B cell (primary cell): ENCODE data around the gene KIF23. TPM values are rescaled to one million over a fixed set of nuclear protein-coding genes. Genes with fewer than 3 reads are reported as not detected.

Source experiments
- ATAC-seq: fragments of 200-7000 bp; cut with Tn5 transposase; one replicate; pipeline ENCODE4 v1.10.0; 2021; ENCODE audit warnings: low read depth, mild to moderate bottlenecking, moderate number of reproducible peaks, moderate library complexity
- CTCF ChIA-PET: fragments of 350-600 bp; sonication (Branson Sonifier 250); formaldehyde crosslinking; loops from one replicate; lab custom pipeline; 2021; ENCODE audit warnings: antibody characterized with exemption, inconsistent platforms; lab: Charles Lee
- POLR2A ChIA-PET: fragments of 350-600 bp; sonication (Branson Sonifier 250); formaldehyde crosslinking; loops from one replicate; lab custom pipeline; 2021; ENCODE audit warnings: antibody characterized with exemption; lab: Charles Lee
- DNase-seq: peaks from one replicate; pipeline ENCODE4 v3.0.0; 2013
- H2AFZ ChIP-seq: 2 replicates; pipeline ENCODE4 v1.6.1; 2012; ENCODE audit warnings: mild to moderate bottlenecking, low read depth, low read length; ENCODE audit not compliant: insufficient read depth, poor library complexity, severe bottlenecking
- H3K27ac ChIP-seq, 2 donors: 1 replicate in 1 of 2; 2 replicates in 1 of 2; pipeline ENCODE4 v1.5.1; 2012 to 2013; ENCODE audit warnings: low read length in 2 of 2, mild to moderate bottlenecking in 2 of 2, moderate library complexity in 1 of 2
- H3K27me3 ChIP-seq, 4 experiments: fragments of 200-600 bp in 1 of 4; sonication (generic) in 1 of 4; replicated peaks in 1 of 4; 1 replicate in 2 of 4; 2 replicates in 2 of 4; pipeline versions ENCODE4 v1.6.1 to v1.7.0; 2013 to 2016; ENCODE audit warnings: low read length in 3 of 4, mild to moderate bottlenecking in 2 of 4, mixed read lengths in 1 of 4, moderate library complexity in 1 of 4; ENCODE audit not compliant: insufficient read depth in 4 of 4, control insufficient read depth in 3 of 4; ENCODE audit errors: control extremely low read depth in 1 of 4
- H3K36me3 ChIP-seq, 2 experiments: replicated peaks in 1 of 2; 1 replicate in 1 of 2; 2 replicates in 1 of 2; pipeline versions ENCODE4 v1.6.1 to v1.7.1; 2013; ENCODE audit warnings: low read length in 1 of 2; ENCODE audit not compliant: insufficient read depth in 2 of 2, control insufficient read depth in 1 of 2; ENCODE audit errors: control extremely low read depth in 1 of 2, extremely low read depth in 1 of 2
- H3K4me1 ChIP-seq, 2 donors: fragments of 200-600 bp in 1 of 2; sonication (generic) in 1 of 2; 1 replicate in 1 of 2; 2 replicates in 1 of 2; pipeline versions ENCODE4 v1.5.1 to v1.6.1; 2013 to 2017; ENCODE audit warnings: low read length in 2 of 2; ENCODE audit not compliant: control insufficient read depth in 2 of 2, insufficient read depth in 2 of 2
- H3K4me2 ChIP-seq: replicated peaks from 2 replicates; pipeline ENCODE3; 2012; ENCODE audit warnings: mild to moderate bottlenecking, low read depth, low read length; ENCODE audit not compliant: poor library complexity, severe bottlenecking
- H3K4me3 ChIP-seq, 5 experiments: fragments of 200-600 bp in 1 of 5; sonication (generic) in 1 of 5; 1 replicate in 3 of 5; 2 replicates in 2 of 5; pipeline versions ENCODE4 v1.5.1 to v1.7.0; 2011 to 2016; ENCODE audit warnings: low read length in 4 of 5, mild to moderate bottlenecking in 4 of 5, low read depth in 2 of 5, control low read depth in 1 of 5, moderate library complexity in 1 of 5; ENCODE audit not compliant: insufficient read depth in 1 of 5; ENCODE audit errors: control extremely low read depth in 1 of 5, extremely low read depth in 1 of 5
- H3K79me2 ChIP-seq: fragments of 200-600 bp; sonication (generic); one replicate; pipeline ENCODE4 v1.6.0; 2016; ENCODE audit warnings: low read length; ENCODE audit not compliant: control insufficient read depth, insufficient read depth
- H3K9ac ChIP-seq: fragments of 200-600 bp; sonication (generic); 2 replicates; pipeline ENCODE4 v1.6.1; 2017; ENCODE audit warnings: mild to moderate bottlenecking, low read length, moderate library complexity
- H3K9me3 ChIP-seq, 3 donors: one replicate each; pipeline versions ENCODE4 v1.6.1 to v1.7.1; 2013; ENCODE audit warnings: low read length in 2 of 3; ENCODE audit not compliant: control insufficient read depth in 2 of 3, insufficient read depth in 1 of 3; ENCODE audit errors: control extremely low read depth in 1 of 3
- H4K20me1 ChIP-seq: 2 replicates; pipeline ENCODE4 v1.6.0; 2012; ENCODE audit warnings: mild to moderate bottlenecking, low read length; ENCODE audit not compliant: insufficient read depth, control insufficient read depth, poor library complexity, severe bottlenecking
- H3K27ac Mint-ChIP-seq: one replicate; pipeline ENCODE4 v1.8.0; 2021; ENCODE audit warnings: mixed read lengths
- H3K27me3 Mint-ChIP-seq: one replicate; pipeline ENCODE4 v1.8.0; 2021; ENCODE audit warnings: mixed read lengths
- H3K4me1 Mint-ChIP-seq: one replicate; pipeline ENCODE4 v1.8.0; 2021; ENCODE audit warnings: mixed read lengths
- H3K4me3 Mint-ChIP-seq: one replicate; pipeline ENCODE4 v1.8.0; 2021; ENCODE audit warnings: mixed read lengths
- H3K9me3 Mint-ChIP-seq: one replicate; pipeline ENCODE4 v1.8.0; 2022; ENCODE audit warnings: mixed read lengths; ENCODE audit not compliant: insufficient read depth
- CTCF ChIP-seq: fragments of 200-600 bp; IDR thresholded peaks from one replicate; pipeline ENCODE4 v1.8.0; 2022; ENCODE audit warnings: antibody characterized with exemption, mild to moderate bottlenecking
- EZH2 ChIP-seq: IDR thresholded peaks from 2 replicates; pipeline ENCODE4 v1.6.1; 2012; ENCODE audit warnings: borderline replicate concordance, low read depth, mild to moderate bottlenecking, moderate library complexity, low read length; ENCODE audit not compliant: insufficient read depth, poor library complexity, severe bottlenecking
- WGBS: methylation state at CpG from one replicate; pipeline ENCODE4 v1.1.5; 2013; ENCODE audit warnings: missing lambda C conversion rate; ENCODE audit not compliant: insufficient coverage; 5-methylcytosine and 5-hydroxymethylcytosine counted together
- intact Hi-C: fragments of 100-400 bp; cut with micrococcal nuclease; formaldehyde crosslinking; loops from one replicate; pipeline ENCODE4 v1.10.0; 2022
- polyA plus RNA-seq: library from polyadenylated mRNA; depleted of rRNA; stranded (reverse); fragments of >200 nt; gene quantifications from 2 replicates; pipeline ENCODE4 v1.2.3, GENCODE V29; 2012
- total RNA-seq, 2 donors: library from RNA; stranded (reverse); fragments of 120-200 nt in 1 of 2; gene quantifications; 1 replicate in 1 of 2; 2 replicates in 1 of 2; pipeline versions ENCODE4 v1.2.3 to v1.2.4, GENCODE V29; 2013 to 2022

Gene KIF23
- total and polyA plus RNA-seq, 2 donors (not counting 1 experiment from before 2014, with no cell fraction given) = 0.30 to 0.34 TPM

DNA sequence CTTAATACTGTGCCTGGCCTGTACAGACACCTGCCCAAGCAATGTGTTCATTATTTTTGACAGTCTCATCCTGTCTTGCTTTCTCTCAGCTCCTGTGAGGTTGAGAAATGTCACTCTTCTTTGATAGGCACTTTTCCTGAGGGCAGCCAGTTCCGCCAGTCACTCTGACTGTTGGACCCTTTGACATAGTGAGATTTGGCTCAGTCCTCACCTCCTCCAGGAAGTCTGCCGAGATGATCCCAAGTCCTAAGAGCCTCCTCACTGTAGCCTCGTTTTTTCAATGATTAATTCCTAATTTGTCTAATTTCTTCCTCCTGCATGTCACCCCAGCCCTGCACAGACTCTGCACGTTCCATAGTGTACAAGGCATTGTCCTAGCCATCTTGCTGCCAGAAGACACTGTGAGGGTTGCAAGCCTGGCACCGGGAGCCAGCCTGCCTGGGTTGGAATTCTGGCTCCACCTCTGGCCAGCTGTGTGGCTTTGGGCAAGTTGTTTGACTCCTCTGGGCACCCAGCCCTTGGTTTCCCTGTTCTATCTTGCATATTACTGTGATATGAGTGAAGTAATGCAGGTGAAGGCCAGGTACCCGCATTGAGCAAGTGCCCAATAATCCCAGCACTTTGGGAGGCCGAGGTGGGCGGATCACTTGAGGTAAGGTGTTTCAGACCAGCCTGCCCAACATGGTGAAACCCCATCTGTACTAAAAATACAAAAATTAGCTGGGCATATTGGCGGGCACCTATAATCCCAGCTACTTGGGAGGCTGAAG is 62.7 kb downstream of the KIF23 start:
- Mint-ChIP-seq H3K27ac (no peak overlapping the region), H3K9me3 (peaks cover 2% of the 10 kb centered on the region), H3K4me3 (no peak overlapping the region), H3K27me3 (peaks cover 17% of the 10 kb centered on the region), H3K4me1 (peaks cover 2% of the 10 kb centered on the region)
- intact Hi-C loops = loop anchor here (10.0 kb wide), 2 partner anchors 1108 to 1248 kb away; no protein-coding TSS in a partner anchor
- 88% methylated on average over 4 of the region's 9 CpGs for WGBS
- ChIA-PET CTCF (interaction anchor here (0.6 to 12.4 kb wide), 33 partner anchors 8 to 1348 kb away, joined by 3 to 129 read pairs (median 5); no protein-coding TSS in a partner anchor), POLR2A (interaction anchor here (0.7 kb wide), 1 partner anchor 10 kb away, joined by 5 read pairs; no protein-coding TSS in a partner anchor)
- H3K79me2 ChIP-seq = no peaks in the 10 kb centered on the region
- H3K27ac ChIP-seq = no peak overlapping the region
- H3K36me3 ChIP-seq = no peaks in the 10 kb centered on the region
- DNase-seq (no peak), ATAC-seq (no peak)
- no peak overlapping the region for H3K4me3 ChIP-seq
- H2AFZ ChIP-seq = no peak overlapping the region
- TF ChIP-seq EZH2 (no peak), CTCF (no peak)
- no peaks in the 10 kb centered on the region for H4K20me1 ChIP-seq
- peaks cover 0 to 20% (median 8%) of the 10 kb centered on the region in 4 experiments for H3K27me3 ChIP-seq
- H3K9me3 ChIP-seq = peaks cover 0 to 10% (median 9%) of the 10 kb centered on the region in 3 donors
- H3K4me2 ChIP-seq = no peak overlapping the region
- no peak overlapping the region for H3K9ac ChIP-seq
- H3K4me1 ChIP-seq = peaks cover 0 to 4% of the 10 kb centered on the region in 2 donors

DNA sequence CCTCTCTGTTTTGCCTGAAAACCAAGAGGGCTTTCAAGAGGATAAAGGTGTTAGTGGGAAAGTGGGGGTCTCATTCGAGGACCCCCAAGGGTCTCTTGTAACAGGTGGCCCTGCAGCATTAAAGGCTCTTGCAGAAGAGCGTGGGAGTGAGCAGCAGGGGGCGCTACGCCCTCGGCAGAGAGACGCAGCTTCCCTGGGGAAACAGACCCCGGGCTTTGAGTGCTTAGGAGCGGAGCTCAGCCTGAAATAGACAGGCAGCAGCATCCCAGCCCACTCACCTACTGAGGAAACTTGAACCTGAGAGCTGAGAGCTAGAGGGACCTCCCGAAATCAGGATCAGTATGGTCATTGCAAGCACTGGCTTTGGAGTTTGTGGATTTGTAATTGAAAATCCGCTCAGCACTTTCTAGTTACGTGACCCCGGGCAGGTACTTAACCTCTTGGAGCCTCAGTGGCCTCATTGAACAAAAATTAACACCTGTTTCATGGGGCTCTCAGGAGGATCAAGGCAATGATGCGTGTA is 64.2 kb downstream of the KIF23 start:
- H3K9me3 Mint-ChIP-seq = peaks cover 2% of the 10 kb centered on the region
- H3K4me3 Mint-ChIP-seq = no peak overlapping the region

More for the DNA sequence above, 64.2 kb downstream of the KIF23 start:
- H3K4me1 Mint-ChIP-seq = peaks cover 2% of the 10 kb centered on the region
- Histone ChIP-seq H4K20me1 (no peaks in the 10 kb centered on the region), H2AFZ (no peak overlapping the region), H3K4me1 (peaks cover 0 to 4% of the 10 kb centered on the region in 2 donors), H3K4me3 (no peak overlapping the region), H3K79me2 (no peaks in the 10 kb centered on the region), H3K9me3 (peaks cover 0 to 10% (median 9%) of the 10 kb centered on the region in 3 donors), H3K4me2 (no peak overlapping the region), H3K36me3 (no peaks in the 10 kb centered on the region), H3K27me3 (peaks cover 0 to 20% (median 8%) of the 10 kb centered on the region in 4 experiments), H3K27ac (no peak overlapping the region), H3K9ac (no peak overlapping the region)
- no peak overlapping the region for H3K27ac Mint-ChIP-seq
- ATAC-seq = no peak
- H3K27me3 Mint-ChIP-seq = peaks cover 12% of the 10 kb centered on the region
- CTCF ChIA-PET = interaction anchor here (0.8 to 12.4 kb wide), 17 partner anchors 8 to 1334 kb away, joined by 3 to 129 read pairs (median 5); partner anchors contain the start of gene TLE3
- WGBS = 36% methylated on average over 13 of the region's 13 CpGs
- TF ChIP-seq EZH2 (no peak), CTCF (peak; percentile 91)
- POLR2A ChIA-PET = no interaction called here
- peak; percentile 64 for DNase-seq
- intact Hi-C loops = loop anchor here (1.0 to 10.0 kb wide), 6 partner anchors 982 to 1246 kb away; no protein-coding TSS in a partner anchor
